Hematopoietic multipotent progenitor cell treated with erythropoietin and hydrocortisone succinate and interleukin-3 and kit ligand, for 15 days (in vitro differentiated cells): Measurements from ENCODE around the gene RBM48.
"Not testable (repeated sequence)": the region's sequence is repeated elsewhere in the genome, so short reads cannot be mapped to it uniquely, and the experiment has no call there.

Experiments used
- DNase-seq: peaks from one replicate; pipeline ENCODE4 v3.0.0-alpha.2; 2015; ENCODE audit warnings: low spot score

The RBM48 gene

GRCh38 chr7:92545116-92545515 is 16.5 kb downstream of the RBM48 start:
- DNase-seq: not testable (repeated sequence)

- no peak for DNase-seq
These were observed 18.4 kb downstream of the RBM48 start for GRCh38 chr7:92546856-92547497.

DNA sequence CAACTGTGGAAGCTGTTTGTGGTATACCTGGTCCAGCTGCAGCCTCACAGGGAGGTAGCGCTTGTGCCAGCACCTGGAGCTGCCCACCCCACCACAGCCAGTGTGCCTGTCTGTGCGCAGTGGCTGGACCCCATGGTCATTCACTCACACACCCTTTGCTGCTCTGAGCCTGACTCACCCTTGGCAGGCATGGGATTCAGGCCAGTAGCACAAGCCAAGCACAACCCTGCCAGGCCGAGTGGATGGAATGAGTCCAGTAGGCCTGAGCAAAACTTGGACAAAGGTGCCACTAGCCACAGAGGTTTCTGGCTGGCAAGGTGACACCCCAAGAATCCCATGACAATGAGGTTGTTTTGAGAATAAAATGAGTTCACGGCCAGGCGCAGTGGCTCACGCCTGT is 19.0 kb downstream of the RBM48 start:
- no peak for DNase-seq

DNA sequence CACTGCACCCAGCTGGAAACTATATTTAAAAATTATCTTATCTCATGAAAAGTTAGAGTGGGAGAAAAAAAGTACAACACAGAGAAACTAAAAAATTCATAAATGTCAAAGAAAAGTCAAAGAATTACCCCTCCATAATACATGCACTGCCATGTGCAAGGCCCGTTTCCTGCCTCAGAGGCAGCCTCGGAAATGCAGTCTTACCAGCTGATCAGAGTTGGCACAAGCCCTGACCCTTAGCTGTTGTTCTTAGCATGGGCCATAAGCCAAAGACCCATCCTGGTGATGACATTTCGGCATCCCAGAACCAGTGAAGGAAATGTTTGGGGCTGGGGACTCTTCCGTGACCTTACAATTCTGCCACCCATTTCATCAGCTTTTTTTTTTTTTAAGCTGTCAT is 21.6 kb downstream of the RBM48 start:
- no peak for DNase-seq

DNA sequence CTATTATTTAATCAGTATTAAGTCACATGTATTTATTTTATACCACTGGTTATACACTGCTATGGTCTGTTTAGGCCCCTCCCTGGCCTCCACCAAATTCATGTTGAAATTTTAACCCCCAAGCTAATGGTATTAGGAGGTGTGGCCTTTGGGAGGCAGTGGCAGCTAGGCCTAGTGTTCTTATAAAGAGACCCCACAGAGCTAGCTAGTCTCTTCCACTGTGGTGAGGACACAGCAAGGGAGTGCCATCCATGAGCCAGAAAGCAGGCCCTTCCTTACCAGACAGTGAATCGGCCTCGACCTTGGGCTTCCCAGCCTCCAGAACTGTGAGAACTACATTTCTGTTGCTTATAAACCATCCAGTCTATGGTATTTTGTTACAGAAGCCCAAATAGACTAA is 28.7 kb downstream of the RBM48 start:
- DNase-seq: no peak

GRCh38 chr7:92557808-92558362 is 29.3 kb downstream of the RBM48 start:
- no peak for DNase-seq

GRCh38 chr7:92560602-92561001 is 32.0 kb downstream of the RBM48 start:
- no peak for DNase-seq

- DNase-seq: no peak
These were observed 34.8 kb downstream of the RBM48 start for GRCh38 chr7:92563345-92563744.

- no peak for DNase-seq
These were observed 38.9 kb downstream of the RBM48 start for GRCh38 chr7:92567460-92567859.

DNA sequence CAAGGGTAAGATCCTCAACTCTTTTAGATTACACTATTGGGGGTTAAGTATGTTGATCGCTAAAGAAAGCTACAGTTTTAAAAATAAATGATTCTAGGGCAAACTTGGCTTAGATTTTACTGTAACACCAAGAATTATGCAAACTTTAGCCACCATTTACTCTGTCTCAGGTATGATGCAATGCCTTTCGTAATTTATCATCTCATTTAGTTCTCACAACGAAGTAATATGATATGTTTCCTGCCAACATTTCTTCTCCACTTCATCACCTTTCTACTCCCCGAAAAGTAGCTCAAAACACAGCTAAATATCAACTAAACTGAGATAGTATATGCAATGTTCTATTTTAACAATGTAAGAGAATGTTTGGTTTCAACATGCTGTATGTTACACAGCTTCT is 40.5 kb downstream of the RBM48 start:
- DNase-seq: no peak

DNA sequence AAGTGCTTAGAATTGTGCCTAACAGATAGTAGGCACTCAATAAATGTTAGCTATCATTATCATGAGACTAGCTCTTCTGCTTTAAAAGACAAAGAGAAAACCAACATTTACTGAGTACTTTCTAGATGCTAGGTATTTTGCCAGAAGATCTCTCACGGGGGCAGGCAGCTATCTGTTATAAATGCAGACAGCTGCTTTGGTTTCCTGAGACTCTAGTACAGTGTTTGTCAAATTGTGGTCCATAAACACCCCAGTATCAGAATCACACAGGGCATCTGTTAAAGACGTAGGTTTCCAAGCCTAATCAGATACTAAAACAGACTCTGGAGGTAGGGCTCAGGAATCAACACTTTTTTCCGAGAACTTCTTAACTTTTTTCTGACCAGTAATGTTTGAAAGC is 47.7 kb downstream of the RBM48 start:
- DNase-seq: no peak

- no peak for DNase-seq
These were observed 54.4 kb downstream of the RBM48 start for GRCh38 chr7:92582948-92583347.

DNA sequence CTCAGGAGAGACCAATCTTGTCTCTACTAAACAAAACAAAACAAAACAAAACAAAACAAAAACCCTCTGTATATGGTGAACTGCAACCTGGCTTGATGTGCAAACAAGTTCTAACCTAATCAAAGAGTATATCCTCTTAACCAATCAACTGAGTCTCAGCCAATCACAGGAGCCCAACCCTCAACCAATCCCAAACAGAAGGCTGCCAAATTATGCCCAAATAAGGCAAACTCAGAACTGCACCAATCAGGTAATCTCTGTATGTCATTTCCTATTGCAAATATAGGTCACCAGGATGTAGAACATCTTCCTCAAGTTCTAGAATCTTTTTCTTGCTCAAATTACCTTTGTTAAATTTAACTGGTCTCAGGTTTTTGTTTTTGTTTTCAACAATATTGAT is 56.4 kb downstream of the RBM48 start:
- DNase-seq: peak; percentile 25

DNA sequence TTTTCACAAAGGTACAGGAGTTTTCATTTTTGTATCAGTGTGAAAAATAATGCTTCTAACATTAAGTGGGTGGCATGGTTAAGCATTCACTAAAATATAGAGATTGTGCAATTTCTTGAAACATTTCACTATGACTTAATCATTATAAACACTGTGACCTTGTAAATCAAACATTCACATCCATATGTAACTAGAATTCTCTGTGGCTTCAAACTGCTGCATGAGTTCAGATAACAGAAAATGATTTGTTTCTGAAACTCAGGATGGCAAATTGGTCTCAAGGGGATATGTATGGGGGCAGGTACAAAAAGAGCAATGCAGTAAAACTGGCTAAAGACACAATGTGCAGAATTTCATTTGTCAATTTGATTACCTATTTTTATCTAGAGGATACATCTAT is 57.8 kb downstream of the RBM48 start:
- peak; percentile 13 for DNase-seq

DNA sequence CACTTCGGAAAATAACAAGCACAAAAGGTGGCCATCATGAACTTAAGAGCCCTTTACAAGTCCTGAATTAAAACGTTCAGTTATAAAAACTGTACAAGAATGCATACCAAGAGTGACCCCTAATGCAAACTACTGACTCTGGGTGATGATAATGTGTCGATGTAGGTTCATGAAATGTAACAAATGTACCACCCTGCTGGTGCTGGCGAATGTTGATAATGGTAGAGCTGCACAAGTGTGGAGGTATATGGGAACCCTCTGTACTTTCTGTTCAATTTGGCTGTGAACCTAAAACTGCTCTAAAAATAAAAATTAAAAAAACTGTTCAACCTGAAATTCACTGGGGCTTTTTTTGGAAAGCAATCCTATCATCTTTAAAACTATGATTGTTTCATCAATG is 58.2 kb downstream of the RBM48 start:
- DNase-seq: no peak
